ENCODE data around the gene PTPRM.

- TF ChIP-seq RAD21 (IDR thresholded peaks at IDR 0.05; ENCODE audit: low read depth) (no peak), CTCF (IDR thresholded peaks at IDR 0.05 in 2 of 3, conservative IDR thresholded peaks at IDR 0.05 in 1 of 3; ENCODE audit: borderline replicate concordance in 1 of 3, insufficient read depth in 1 of 3, low read depth in 2 of 3, low read length in 2 of 3) (no peak), POLR2AphosphoS5 (IDR thresholded peaks at IDR 0.05; ENCODE audit: low read depth, low read length) (no peak), CEBPB (IDR thresholded peaks at IDR 0.05; ENCODE audit: low read depth) (no peak), ZNF274 (IDR thresholded peaks at IDR 0.05; ENCODE audit: low read depth, low read length) (no peak)
Measured at GRCh38 chr18:8175501-8176061, 608.5 kb downstream of the PTPRM start.

Measured in HCT116 (cell line).